Prostate gland (tissue), 2 donors: ENCODE data around the gene MET.
"Not testable (repeated sequence)": the region's sequence is repeated elsewhere in the genome, so short reads cannot be mapped to it uniquely, and the experiment has no call there.

Experiments
- CTCF ChIP-seq, 4 experiments: fragments of 200-600 bp in 2 of 4; fragments of 450-650 bp in 2 of 4; sonication (generic) in 2 of 4; IDR thresholded peaks; 1 replicate in 3 of 4; 2 replicates in 1 of 4; pipeline ENCODE4 v1.5.1; 2016 to 2019; ENCODE audit warnings: antibody characterized with exemption in 4 of 4, mild to moderate bottlenecking in 2 of 4, moderate library complexity in 2 of 4
- POLR2A ChIP-seq: fragments of 450-650 bp; IDR thresholded peaks from one replicate; pipeline ENCODE4 v1.6.1; 2016; ENCODE audit warnings: antibody characterized with exemption, mild to moderate bottlenecking
- POLR2AphosphoS5 ChIP-seq: sonication (generic); formaldehyde crosslinking; IDR thresholded peaks from one replicate; pipeline ENCODE4 v1.6.1; 2017; ENCODE audit warnings: antibody characterized with exemption

GRCh38 chr7:116659248-116659647 is 12.7 kb upstream of the MET start:
- not testable (repeated sequence) for TF ChIP-seq CTCF (IDR thresholded peaks at IDR 0.05); POLR2AphosphoS5; POLR2A
